CD4-positive, alpha-beta T cell treated with Interferon alpha-2 for 1 hour (primary cell): ENCODE measurements around the gene COG3.

Experiments
- DNase-seq, 2 donors: peaks; one replicate each; pipeline ENCODE4 v3.0.0-alpha.2; 2020 to 2022

Gene COG3

GRCh38 chr13:45447050-45447661 lies 17.6 kb upstream of the COG3 start:
- DNase-seq = no peak

- no peak for DNase-seq
Observed at GRCh38 chr13:45448965-45449559, 15.7 kb upstream of the COG3 start.

GRCh38 chr13:45451282-45451681 lies 13.5 kb upstream of the COG3 start:
- DNase-seq = no peak

GRCh38 chr13:45454204-45454603 lies 10.5 kb upstream of the COG3 start:
- no peak for DNase-seq

GRCh38 chr13:45456196-45456972 lies 8.4 kb upstream of the COG3 start:
- DNase-seq = no peak

- DNase-seq = no peak
Observed at GRCh38 chr13:45464141-45464686, 525 bp upstream of the COG3 start.

GRCh38 chr13:45466359-45466758 lies 1.6 kb downstream of the COG3 start:
- DNase-seq = no peak

- DNase-seq = peak in 1 of 2 donors; percentile 11
Observed at GRCh38 chr13:45468635-45469034, 3.9 kb downstream of the COG3 start.

- DNase-seq = no peak
Observed at GRCh38 chr13:45472171-45472705, 7.5 kb downstream of the COG3 start.

- DNase-seq = peak in 1 of 2 donors; percentile 34
Observed at GRCh38 chr13:45473627-45474026, 8.9 kb downstream of the COG3 start.

- DNase-seq = no peak
Observed at GRCh38 chr13:45474584-45475454, 10.1 kb downstream of the COG3 start.

- no peak for DNase-seq
Observed at GRCh38 chr13:45479661-45480060, 14.9 kb downstream of the COG3 start.

- DNase-seq = no peak
Observed at GRCh38 chr13:45481688-45482087, 16.9 kb downstream of the COG3 start.

- no peak for DNase-seq
Observed at GRCh38 chr13:45482571-45483173, 17.9 kb downstream of the COG3 start.

GRCh38 chr13:45487604-45488003 lies 22.9 kb downstream of the COG3 start:
- no peak for DNase-seq

GRCh38 chr13:45490068-45490467 lies 25.3 kb downstream of the COG3 start:
- DNase-seq = peak in 1 of 2 donors; percentile 36

GRCh38 chr13:45492538-45492937 lies 27.8 kb downstream of the COG3 start:
- DNase-seq = no peak

GRCh38 chr13:45496942-45497341 lies 32.2 kb downstream of the COG3 start:
- no peak for DNase-seq

GRCh38 chr13:45500492-45501174 lies 35.9 kb downstream of the COG3 start:
- no peak for DNase-seq

GRCh38 chr13:45501175-45501526 lies 36.4 kb downstream of the COG3 start:
- no peak for DNase-seq

- DNase-seq = no peak
Observed at GRCh38 chr13:45503658-45504057, 38.9 kb downstream of the COG3 start.

- no peak for DNase-seq
Observed at GRCh38 chr13:45506811-45507210, 42.1 kb downstream of the COG3 start.
